IMR-90 (cell line): ENCODE measurements around the gene RIPK4. TPM values are rescaled to one million over a fixed set of nuclear protein-coding genes. Genes with fewer than 3 reads are reported as not detected.

Experiments
- ATAC-seq: fragments of 200-7000 bp; cut with Tn5 transposase; 2 replicates; pipeline ENCODE4 v1.9.1; 2020; ENCODE audit warnings: low read depth, mild to moderate bottlenecking, moderate library complexity
- BruUV-seq: library from RNA; stranded (reverse); fragments of 400-500 nt; replicated peaks from 2 replicates; lab custom pipeline; 2021; lab: Mats Ljungman, UMichigan
- CTCF ChIA-PET: fragments of 300-600 bp; formaldehyde crosslinking; extraction: SDS; loops from one replicate; lab custom pipeline; 2021; ENCODE audit warnings: antibody characterized with exemption; lab: Yijun Ruan, JAX
- POLR2A ChIA-PET: fragments of 300-600 bp; sonication (Branson Sonifier 250); formaldehyde crosslinking; loops from one replicate; lab custom pipeline; 2022; ENCODE audit warnings: antibody characterized with exemption; ENCODE audit not compliant: unreplicated experiment; lab: Charles Lee
- DNase-seq: peaks from one replicate; pipeline ENCODE4 v3.0.0; 2013
- H2AFZ ChIP-seq: replicated peaks from 2 replicates; pipeline ENCODE3; 2013; ENCODE audit warnings: low read length, mild to moderate bottlenecking; ENCODE audit not compliant: poor library complexity
- H2AK5ac ChIP-seq: 2 replicates; pipeline ENCODE4 v1.6.1; 2013; ENCODE audit warnings: low read depth, low read length, inconsistent platforms
- H2AK9ac ChIP-seq: replicated peaks from 2 replicates; pipeline ENCODE3; 2013; ENCODE audit warnings: mild to moderate bottlenecking, low read depth, low read length, moderate library complexity; ENCODE audit not compliant: poor library complexity
- H2BK120ac ChIP-seq: 2 replicates; pipeline ENCODE4 v1.6.1; 2013; ENCODE audit warnings: low read depth, low read length, inconsistent platforms
- H2BK15ac ChIP-seq: 3 replicates; pipeline ENCODE4 v1.6.1; 2013; ENCODE audit warnings: low read depth, low read length, inconsistent platforms
- H2BK20ac ChIP-seq: 2 replicates; pipeline ENCODE4 v1.6.1; 2013; ENCODE audit warnings: low read depth, mild to moderate bottlenecking, inconsistent platforms, low read length, moderate library complexity
- H2BK5ac ChIP-seq: 2 replicates; pipeline ENCODE4 v1.6.1; 2013; ENCODE audit warnings: mild to moderate bottlenecking, low read depth, low read length, inconsistent platforms; ENCODE audit not compliant: poor library complexity, severe bottlenecking
- H3K14ac ChIP-seq: replicated peaks from 2 replicates; pipeline ENCODE4 v1.6.1; 2013; ENCODE audit warnings: low read depth, low read length, inconsistent platforms
- H3K18ac ChIP-seq: 2 replicates; pipeline ENCODE4 v1.6.1; 2013; ENCODE audit warnings: low read depth, low read length, control low read depth
- H3K23ac ChIP-seq: 2 replicates; pipeline ENCODE4 v1.6.1; 2013; ENCODE audit warnings: low read depth, low read length, inconsistent platforms
- H3K27ac ChIP-seq: 2 replicates; pipeline ENCODE4 v1.5.1; 2013; ENCODE audit warnings: mild to moderate bottlenecking, control low read depth, low read length; ENCODE audit not compliant: insufficient read depth
- H3K27me3 ChIP-seq: 2 replicates; pipeline ENCODE4 v1.6.1; 2013; ENCODE audit warnings: low read length; ENCODE audit not compliant: control insufficient read depth, insufficient read depth
- H3K36me3 ChIP-seq: 2 replicates; pipeline ENCODE4 v1.6.1; 2013; ENCODE audit warnings: low read length, mixed read lengths; ENCODE audit not compliant: control insufficient read depth, insufficient read depth
- H3K4ac ChIP-seq: 2 replicates; pipeline ENCODE4 v1.6.1; 2013; ENCODE audit warnings: low read depth, low read length, inconsistent platforms
- H3K4me1 ChIP-seq: 2 replicates; pipeline ENCODE4 v1.6.1; 2013; ENCODE audit warnings: low read length, mixed read lengths; ENCODE audit not compliant: control insufficient read depth, insufficient read depth
- H3K4me2 ChIP-seq: 2 replicates; pipeline ENCODE4 v1.6.1; 2013; ENCODE audit warnings: low read depth, mild to moderate bottlenecking, control low read depth, low read length, moderate library complexity
- H3K4me3 ChIP-seq: 2 replicates; pipeline ENCODE4 v1.5.1; 2013; ENCODE audit warnings: low read depth, mild to moderate bottlenecking, control low read depth, low read length, moderate library complexity; ENCODE audit not compliant: insufficient read depth
- H3K56ac ChIP-seq: 2 replicates; pipeline ENCODE4 v1.6.1; 2013; ENCODE audit warnings: low read length, inconsistent platforms; ENCODE audit not compliant: insufficient read depth; ENCODE audit errors: extremely low read depth
- H3K79me1 ChIP-seq, 2 experiments: 2 replicates each; pipeline ENCODE4 v1.6.1; 2013; ENCODE audit warnings: low read length in 2 of 2, inconsistent platforms in 1 of 2, low read depth in 1 of 2
- H3K9ac ChIP-seq: 2 replicates; pipeline ENCODE4 v1.6.1; 2013; ENCODE audit warnings: low read depth, low read length, control low read depth
- H3K9me1 ChIP-seq: 2 replicates; pipeline ENCODE4 v1.6.1; 2013; ENCODE audit warnings: low read length, inconsistent platforms; ENCODE audit not compliant: insufficient read depth
- H3K9me3 ChIP-seq: 2 replicates; pipeline ENCODE4 v1.6.1; 2013; ENCODE audit warnings: low read length; ENCODE audit not compliant: control insufficient read depth, insufficient read depth
- H4K20me1 ChIP-seq: 2 replicates; pipeline ENCODE4 v1.6.1; 2013; ENCODE audit warnings: low read length, inconsistent platforms; ENCODE audit not compliant: insufficient read depth
- H4K5ac ChIP-seq: 2 replicates; pipeline ENCODE4 v1.6.1; 2013; ENCODE audit warnings: mild to moderate bottlenecking, low read depth, low read length, control low read depth
- H4K8ac ChIP-seq, 2 experiments: 2 replicates each; pipeline ENCODE4 v1.6.1; 2013; ENCODE audit warnings: low read depth in 2 of 2, low read length in 2 of 2, control low read depth in 1 of 2, inconsistent platforms in 1 of 2
- H4K91ac ChIP-seq: 2 replicates; pipeline ENCODE4 v1.6.1; 2013; ENCODE audit warnings: low read depth, low read length, inconsistent platforms; ENCODE audit not compliant: insufficient read depth
- CEBPB ChIP-seq: IDR thresholded peaks from 2 replicates; pipeline ENCODE4 v1.6.1; 2012; ENCODE audit warnings: low read depth, low read length, improper control_type of control experiment
- FOS ChIP-seq: fragments of 150-350 bp; IDR thresholded peaks from 2 replicates; pipeline ENCODE4 v1.6.1; 2016; ENCODE audit warnings: low read depth, low read length
- MAZ ChIP-seq: IDR thresholded peaks from 2 replicates; pipeline ENCODE4 v1.6.1; 2012; ENCODE audit warnings: low read depth, mild to moderate bottlenecking, low read length, improper control_type of control experiment, moderate library complexity, borderline replicate concordance
- MXI1 ChIP-seq: IDR thresholded peaks from 2 replicates; pipeline ENCODE4 v1.6.1; 2012; ENCODE audit warnings: low read depth, mild to moderate bottlenecking, low read length, moderate library complexity, borderline replicate concordance
- RFX5 ChIP-seq: IDR thresholded peaks from 2 replicates; pipeline ENCODE4 v1.8.0; 2012; ENCODE audit warnings: low read depth, mild to moderate bottlenecking, low read length, moderate library complexity
- dilution Hi-C: fragments of 300-500 bp; cut with HindIII; formaldehyde crosslinking; loops from one replicate; pipeline ENCODE4 v1.14.3; 2018; ENCODE audit warnings: low sequenced_read_pairs; ENCODE audit not compliant: unreplicated experiment
- in situ Hi-C: fragments of 300-500 bp; cut with MboI; formaldehyde crosslinking; loops from 3 replicates; pipeline ENCODE4 v1.14.3; 2019; ENCODE audit warnings: low sequenced_read_pairs, inconsistent platforms, mixed read lengths
- intact Hi-C: fragments of 100-400 bp; cut with micrococcal nuclease; formaldehyde crosslinking; loops from 2 replicates; pipeline ENCODE4 v1.10.0; 2022
- polyA plus RNA-seq, 3 experiments: library from polyadenylated mRNA; depleted of rRNA; stranded (reverse); fragments of >200 nt; gene quantifications; 2 replicates each; pipeline ENCODE4 v1.2.3, GENCODE V29; 2012; ENCODE audit warnings: low replicate concordance in 1 of 3
- total RNA-seq: library from RNA; depleted of rRNA; stranded (reverse); fragments of >200 nt; gene quantifications from 2 replicates; pipeline ENCODE4 v1.2.3, GENCODE V29; 2012

Gene RIPK4
- total and polyA plus RNA-seq, 2 of the 4 experiments (the other 2 are of a cell fraction): under 0.01 to 0.03 TPM

- CTCF ChIA-PET: no interaction called here
- no peak overlapping the region for H3K9ac ChIP-seq
- no peak overlapping the region for H2BK120ac ChIP-seq
- H3K4ac ChIP-seq: no peak overlapping the region
- H2BK5ac ChIP-seq: no peak overlapping the region
- H3K23ac ChIP-seq: no peak overlapping the region
- DNase-seq (no peak), ATAC-seq (no peak)
- POLR2A ChIA-PET: no interaction called here
- H2AK9ac ChIP-seq: no peak overlapping the region
- in situ Hi-C loops (no loop called here), intact Hi-C loops (no loop called here), dilution Hi-C loops (no loop called here)
- peaks cover 73% of the 10 kb centered on the region for H3K27me3 ChIP-seq
- no peak overlapping the region for H3K14ac ChIP-seq
- H4K5ac ChIP-seq: no peak overlapping the region
- H3K18ac ChIP-seq: no peak overlapping the region
- no TSS peak for BruUV-seq
- no peak overlapping the region for H4K91ac ChIP-seq
- no peak overlapping the region for H3K4me3 ChIP-seq
- H3K4me1 ChIP-seq: no peaks in the 10 kb centered on the region
- H2BK20ac ChIP-seq: no peak overlapping the region
- H3K79me1 ChIP-seq: no peaks in the 10 kb centered on the region
- no peaks in the 10 kb centered on the region for H3K9me1 ChIP-seq
- no peak for TF ChIP-seq FOS
- no peak for TF ChIP-seq CEBPB
- TF ChIP-seq MAZ: no peak
- TF ChIP-seq RFX5: no peak
- no peak for TF ChIP-seq MXI1
- H4K8ac ChIP-seq: no peak overlapping the region
- no peaks in the 10 kb centered on the region for H3K36me3 ChIP-seq
- no peak overlapping the region for H3K27ac ChIP-seq
- no peak overlapping the region for H3K4me2 ChIP-seq
- no peaks in the 10 kb centered on the region; the same call in 1 of the 2 replicates for H3K9me3 ChIP-seq
- no peak overlapping the region for H2AK5ac ChIP-seq
- no peak overlapping the region for H3K56ac ChIP-seq
- H4K20me1 ChIP-seq: no peaks in the 10 kb centered on the region
- no peak overlapping the region for H2BK15ac ChIP-seq
- H2AFZ ChIP-seq: no peak overlapping the region
Measured at GRCh38 chr21:41707960-41708330, 58.9 kb downstream of the RIPK4 start.
